H1 (cell line): ENCODE measurements around the gene KRT8. TPM values are rescaled to one million over a fixed set of nuclear protein-coding genes. Genes with fewer than 3 reads are reported as not detected.

Experiments
- CTCF ChIA-PET: fragments of 300-600 bp; sonication (Branson Sonifier 250); formaldehyde crosslinking; loops from one replicate; lab custom pipeline; 2021; ENCODE audit not compliant: partially characterized antibody; lab: Charles Lee
- POLR2A ChIA-PET: fragments of 300-600 bp; sonication (Branson Sonifier 250); formaldehyde crosslinking; loops from one replicate; lab custom pipeline; 2021; ENCODE audit warnings: inconsistent platforms; ENCODE audit not compliant: partially characterized antibody; lab: Charles Lee
- DNase-seq, 2 experiments: peaks; one replicate each; pipeline versions ENCODE4 v3.0.0 to v3.0.0-alpha.2; 2010 to 2022; ENCODE audit warnings: low spot score in 2 of 2, low read depth in 1 of 2, mixed read lengths in 1 of 2
- FAIRE-seq: peaks from 2 replicates; lab custom pipeline; 2011; peaks lifted over from hg19 to GRCh38; lab: Jason Lieb, UNC
- H2AFZ ChIP-seq: 2 replicates; pipeline ENCODE4 v1.8.1; 2012; ENCODE audit warnings: low read length, inconsistent platforms
- H2AK5ac ChIP-seq: 2 replicates; pipeline ENCODE4 v1.6.1; 2013; ENCODE audit warnings: low read depth, low read length
- H2BK120ac ChIP-seq: replicated peaks from 2 replicates; pipeline ENCODE3; 2013; ENCODE audit warnings: low read depth, low read length, inconsistent platforms
- H2BK12ac ChIP-seq: 2 replicates; pipeline ENCODE4 v1.6.1; 2013; ENCODE audit warnings: low read depth, low read length
- H2BK15ac ChIP-seq: 2 replicates; pipeline ENCODE4 v1.6.1; 2013; ENCODE audit warnings: low read length
- H2BK20ac ChIP-seq: 2 replicates; pipeline ENCODE4 v1.6.1; 2013; ENCODE audit warnings: low read length
- H2BK5ac ChIP-seq: 2 replicates; pipeline ENCODE4 v1.6.1; 2013; ENCODE audit warnings: low read depth, low read length
- H3K14ac ChIP-seq: 2 replicates; pipeline ENCODE4 v1.6.1; 2013; ENCODE audit warnings: inconsistent platforms; ENCODE audit not compliant: insufficient read length
- H3K18ac ChIP-seq: 2 replicates; pipeline ENCODE4 v1.6.1; 2013; ENCODE audit warnings: low read length; ENCODE audit errors: extremely low read depth
- H3K23ac ChIP-seq: 2 replicates; pipeline ENCODE4 v1.6.1; 2013; ENCODE audit warnings: inconsistent platforms; ENCODE audit not compliant: insufficient read length
- H3K23me2 ChIP-seq: 2 replicates; pipeline ENCODE4 v1.6.1; 2013; ENCODE audit warnings: low read depth, low read length
- H3K27ac ChIP-seq: 2 replicates; pipeline ENCODE4 v1.6.1; 2011; ENCODE audit warnings: low read depth, low read length, inconsistent platforms
- H3K27me3 ChIP-seq, 4 experiments: replicated peaks in 1 of 4; 1 replicate in 1 of 4; 2 replicates in 3 of 4; pipeline versions ENCODE4 v1.6.1 to v1.8.1; 2011 to 2013; ENCODE audit warnings: low read length in 3 of 4, mild to moderate bottlenecking in 3 of 4, inconsistent platforms in 2 of 4, mixed read lengths in 2 of 4, moderate library complexity in 1 of 4; ENCODE audit not compliant: control insufficient read depth in 3 of 4, insufficient read depth in 3 of 4; ENCODE audit errors: extremely low read depth in 1 of 4
- H3K36me3 ChIP-seq, 4 experiments: 2 replicates each; pipeline versions ENCODE4 v1.6.1 to v1.8.1; 2011 to 2013; ENCODE audit warnings: mild to moderate bottlenecking in 4 of 4, low read length in 3 of 4, moderate library complexity in 2 of 4, control low read depth in 1 of 4, inconsistent platforms in 1 of 4; ENCODE audit not compliant: insufficient read depth in 4 of 4, control insufficient read depth in 2 of 4
- H3K4ac ChIP-seq: replicated peaks from 2 replicates; pipeline ENCODE3; 2013; ENCODE audit warnings: low read length, low read depth, mixed read lengths, inconsistent platforms; ENCODE audit not compliant: insufficient read length
- H3K4me1 ChIP-seq, 4 experiments: replicated peaks in 1 of 4; 1 replicate in 1 of 4; 2 replicates in 3 of 4; pipeline versions ENCODE4 v1.6.1 to v1.8.1; 2011 to 2013; ENCODE audit warnings: low read length in 3 of 4, inconsistent platforms in 2 of 4, mixed read lengths in 1 of 4; ENCODE audit not compliant: insufficient read depth in 4 of 4, control insufficient read depth in 3 of 4
- H3K4me2 ChIP-seq, 2 experiments: 2 replicates each; pipeline versions ENCODE4 v1.6.1 to v1.8.1; 2011 to 2013; ENCODE audit warnings: low read depth in 2 of 2, low read length in 2 of 2, control low read depth in 1 of 2, inconsistent platforms in 1 of 2, mild to moderate bottlenecking in 1 of 2; ENCODE audit not compliant: insufficient read depth in 1 of 2
- H3K4me3 ChIP-seq, 4 experiments: fragments of 200-600, 300-600 bp in 1 of 4; sonication (generic), shearing (Covaris generic), sonication (Bioruptor Twin) in 1 of 4; 2 replicates each; pipeline versions ENCODE4 v1.5.1 to v1.8.1; 2011 to 2016; ENCODE audit warnings: low read length in 4 of 4, low read depth in 3 of 4, control low read depth in 2 of 4, inconsistent platforms in 2 of 4, mild to moderate bottlenecking in 2 of 4, mixed read lengths in 1 of 4, moderate library complexity in 1 of 4; ENCODE audit not compliant: insufficient read depth in 2 of 4; ENCODE audit errors: extremely low read depth in 1 of 4
- H3K56ac ChIP-seq: replicated peaks from 2 replicates; pipeline ENCODE3; 2013; ENCODE audit warnings: low read depth, mild to moderate bottlenecking, mixed read lengths, low read length, inconsistent platforms; ENCODE audit not compliant: insufficient read length
- H3K79me1 ChIP-seq: 2 replicates; pipeline ENCODE4 v1.6.1; 2013; ENCODE audit warnings: low read depth, low read length, control low read depth
- H3K79me2 ChIP-seq, 2 experiments: 2 replicates each; pipeline versions ENCODE4 v1.6.1 to v1.8.1; 2012 to 2013; ENCODE audit warnings: low read length in 2 of 2, mild to moderate bottlenecking in 2 of 2, inconsistent platforms in 1 of 2; ENCODE audit not compliant: insufficient read depth in 2 of 2, control insufficient read depth in 1 of 2
- H3K9ac ChIP-seq, 4 experiments: replicated peaks in 1 of 4; 1 replicate in 1 of 4; 2 replicates in 3 of 4; pipeline versions ENCODE4 v1.6.1 to v1.8.1; 2011 to 2013; ENCODE audit warnings: low read depth in 3 of 4, low read length in 3 of 4, control low read depth in 2 of 4, mild to moderate bottlenecking in 2 of 4, moderate library complexity in 2 of 4, inconsistent platforms in 1 of 4; ENCODE audit errors: extremely low read depth in 1 of 4
- H3K9me3 ChIP-seq, 2 experiments: 2 replicates each; pipeline versions ENCODE4 v1.6.1 to v1.8.1; 2012 to 2013; ENCODE audit warnings: mild to moderate bottlenecking in 2 of 2, moderate library complexity in 2 of 2, control low read depth in 1 of 2, inconsistent platforms in 1 of 2, low read depth in 1 of 2, low read length in 1 of 2, mixed read lengths in 1 of 2; ENCODE audit not compliant: insufficient read depth in 2 of 2
- H4K20me1 ChIP-seq, 2 experiments: replicated peaks in 1 of 2; 2 replicates each; pipeline versions ENCODE3 to v1.8.1; 2011 to 2013; ENCODE audit warnings: inconsistent platforms in 2 of 2, low read length in 2 of 2, mild to moderate bottlenecking in 1 of 2; ENCODE audit not compliant: insufficient read depth in 2 of 2, control insufficient read depth in 1 of 2
- H4K5ac ChIP-seq: 2 replicates; pipeline ENCODE4 v1.6.1; 2013; ENCODE audit warnings: low read length, low read depth, mixed read lengths, inconsistent platforms; ENCODE audit not compliant: insufficient read length
- H4K8ac ChIP-seq: 2 replicates; pipeline ENCODE4 v1.8.0; 2013; ENCODE audit warnings: mild to moderate bottlenecking, moderate library complexity, low read length, inconsistent platforms; ENCODE audit not compliant: insufficient read depth; ENCODE audit errors: extremely low read depth
- H4K91ac ChIP-seq: replicated peaks from 2 replicates; pipeline ENCODE3; 2013; ENCODE audit warnings: low read length, mixed read lengths, inconsistent platforms; ENCODE audit not compliant: insufficient read length
- BRCA1 ChIP-seq: IDR thresholded peaks from 2 replicates; pipeline ENCODE4 v1.6.1; 2012; ENCODE audit warnings: low read depth, low read length, improper control_type of control experiment
- NRF1 ChIP-seq: IDR thresholded peaks from 2 replicates; pipeline ENCODE4 v1.6.1; 2011; ENCODE audit warnings: mild to moderate bottlenecking, low read depth, low read length, improper control_type of control experiment
- PHF8 ChIP-seq: fragments of 200-600 bp; sonication (generic); conservative IDR thresholded peaks from 2 replicates; pipeline ENCODE4 v1.7.1; 2012; ENCODE audit warnings: low read depth, mild to moderate bottlenecking, inconsistent platforms, low read length, moderate library complexity
- POU5F1 ChIP-seq: IDR thresholded peaks from 2 replicates; pipeline ENCODE4 v1.6.1; 2011; ENCODE audit warnings: low read depth, mild to moderate bottlenecking, low read length, moderate library complexity
- SUZ12 ChIP-seq: fragments of 200-600 bp; sonication (generic); IDR thresholded peaks from 2 replicates; pipeline ENCODE4 v1.6.1; 2012; ENCODE audit warnings: mild to moderate bottlenecking, inconsistent platforms, low read length, moderate library complexity, mixed read lengths
- USF2 ChIP-seq: IDR thresholded peaks from 2 replicates; pipeline ENCODE4 v1.6.1; 2011; ENCODE audit warnings: low read length, improper control_type of control experiment
- WGBS, 2 experiments: shearing (Covaris generic) in 1 of 2; methylation state at CpG; one replicate each; pipeline versions ENCODE4 v1.1.6 to v1.1.7; 2013 to 2015; ENCODE audit warnings: low lambda C conversion rate in 2 of 2, mixed read lengths in 2 of 2, inconsistent platforms in 1 of 2, low coverage in 1 of 2, missing lambda C conversion rate in 1 of 2; ENCODE audit not compliant: insufficient replicate concordance in 2 of 2, insufficient coverage in 1 of 2, insufficient read length in 1 of 2; ENCODE audit errors: extremely low coverage in 1 of 2, missing lambda C conversion rate in 1 of 2; 5-methylcytosine and 5-hydroxymethylcytosine counted together
- polyA plus RNA-seq, 7 experiments: library from polyadenylated mRNA; depleted of rRNA in 3 of 7; stranded (reverse) in 5 of 7; unstranded in 2 of 7; fragments of >200 nt in 5 of 7; fragments of 200-250 nt in 2 of 7; gene quantifications; 1 replicate in 5 of 7; 2 replicates in 1 of 7; 4 replicates in 1 of 7; pipeline versions ENCODE4 v1.2.1 to v1.2.3, GENCODE V29; 2011 to 2013; ENCODE audit warnings: missing spikeins in 2 of 7, mixed read lengths in 2 of 7
- total RNA-seq: library from RNA; stranded (reverse); fragmentation: NEBNext Ultra II Directional; extraction: Animal tissue kit (Norgen Biotek cat#: 25700); gene quantifications from 2 replicates; pipeline ENCODE4 v1.2.1, GENCODE V29; 2021

Gene KRT8
- total and polyA plus RNA-seq, 2 of the 8 experiments (the other 6 are each of a cell fraction or from before 2014, with no cell fraction given), result 280 to 290 TPM

GRCh38 chr12:52861511-52861910 is 43.4 kb downstream of the KRT8 start:
- Histone ChIP-seq H2BK120ac (no peak overlapping the region), H3K4me1 (peaks cover 0 to 2% (median 0%) of the 10 kb centered on the region in 4 experiments; a peak in 1 of 7 replicates), H2BK12ac (no peak overlapping the region), H2BK20ac (no peak overlapping the region), H3K27ac (no peak overlapping the region), H4K20me1 (no peaks in the 10 kb centered on the region), H2BK15ac (no peak overlapping the region), H3K79me1 (no peaks in the 10 kb centered on the region), H3K9me3 (no peaks in the 10 kb centered on the region), H4K5ac (no peak overlapping the region), H3K56ac (no peak overlapping the region), H3K23ac (no peak overlapping the region), H3K4me3 (no peak overlapping the region), H3K79me2 (no peaks in the 10 kb centered on the region), H4K91ac (no peak overlapping the region), H3K18ac (no peak overlapping the region), H3K9ac (no peak overlapping the region), H3K36me3 (no peaks in the 10 kb centered on the region), H3K4ac (no peak overlapping the region), H3K27me3 (no peaks in the 10 kb centered on the region), H2BK5ac (no peak overlapping the region), H4K8ac (no peak overlapping the region), H2AK5ac (no peak overlapping the region), H2AFZ (no peak overlapping the region), H3K23me2 (no peaks in the 10 kb centered on the region), H3K4me2 (no peak overlapping the region), H3K14ac (no peak overlapping the region)
- POLR2A ChIA-PET, result no interaction called here
- DNase-seq (no peak), FAIRE-seq (no peak)
- 86% methylated on average over 7 of the region's 7 CpGs; no CpG with 5 or more reads in 1 of the 2 experiments for WGBS, 2 experiments
- TF ChIP-seq NRF1 (no peak), PHF8 (no peak), POU5F1 (no peak), USF2 (no peak), BRCA1 (no peak), SUZ12 (no peak)
- CTCF ChIA-PET, result interaction anchor here (0.7 to 1.9 kb wide), 9 partner anchors 9 to 279 kb away, joined by 3 to 6 read pairs (median 3); no protein-coding TSS in a partner anchor
